ENCODE data around the gene UNC45A. TPM values are rescaled to one million over a fixed set of nuclear protein-coding genes. Genes with fewer than 3 reads are reported as not detected.

UNC45A gene
- total and polyA plus RNA-seq, 2 of the 8 experiments (the other 6 are each of a cell fraction or from before 2014, with no cell fraction given) = 74.1 to 84.2 TPM

GRCh38 chr15:90974216-90974615, 39.1 kb downstream of the UNC45A start (continued):
- TF ChIP-seq CHD7 (IDR thresholded peaks at IDR 0.05; ENCODE audit: insufficient replicate concordance, low read length) (no peak), RXRA (IDR thresholded peaks at IDR 0.05; ENCODE audit: insufficient read depth, low read depth, low read length) (no peak), CTCF (IDR thresholded peaks at IDR 0.05; ENCODE audit: control extremely low read depth in 1 of 3, insufficient read depth in 1 of 3, low read depth in 1 of 3, low read length in 3 of 3) (no peak), CHD2 (IDR thresholded peaks at IDR 0.05; ENCODE audit: low read length) (no peak), SP2 (IDR thresholded peaks at IDR 0.05; ENCODE audit: low read length) (no peak)
